ENCODE data around the gene HSD17B13.
"Not testable (repeated sequence)": the region's sequence is repeated elsewhere in the genome, so short reads cannot be mapped to it uniquely, and the experiment has no call there.

HSD17B13 gene

DNA sequence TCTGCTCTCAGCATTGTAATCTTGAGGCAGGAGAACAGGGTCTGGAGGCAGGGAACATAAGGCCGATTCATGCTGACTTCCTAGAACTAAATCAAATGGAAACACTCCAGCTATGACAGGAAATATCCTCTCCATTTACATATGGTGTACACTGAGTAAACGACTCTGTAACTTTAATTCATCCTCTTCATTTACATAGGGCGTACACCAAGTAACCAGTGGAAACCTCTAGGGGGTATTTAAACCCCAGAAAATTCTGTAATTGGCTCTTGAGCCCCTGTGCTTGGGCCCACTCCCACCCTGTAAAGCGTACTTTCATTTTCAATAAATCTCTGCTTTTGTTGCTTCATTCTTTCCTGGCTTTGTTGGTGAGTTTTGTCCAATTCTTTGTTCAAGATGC is 7.7 kb downstream of the HSD17B13 start:
- DNase-seq = not testable (repeated sequence)

DNA sequence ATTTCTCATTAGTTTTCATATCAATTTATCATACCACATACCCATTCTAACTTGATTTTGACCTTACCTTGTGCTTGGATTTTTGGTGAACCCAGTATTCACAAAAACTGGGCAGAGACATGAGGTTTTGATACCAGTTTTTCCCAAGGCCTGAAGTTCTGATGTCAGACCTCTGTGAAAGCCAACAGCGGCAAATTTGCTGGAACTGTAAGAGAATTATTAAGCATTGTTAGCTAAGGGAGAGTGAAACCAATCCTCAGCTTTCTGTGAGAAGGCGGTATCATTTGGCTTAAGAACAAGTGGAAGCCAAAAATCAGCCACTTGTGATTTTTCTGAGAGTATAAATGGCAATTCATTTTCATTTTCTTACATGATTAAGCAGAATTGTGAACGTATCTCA is 8.9 kb downstream of the HSD17B13 start:
- DNase-seq = no peak

DNA sequence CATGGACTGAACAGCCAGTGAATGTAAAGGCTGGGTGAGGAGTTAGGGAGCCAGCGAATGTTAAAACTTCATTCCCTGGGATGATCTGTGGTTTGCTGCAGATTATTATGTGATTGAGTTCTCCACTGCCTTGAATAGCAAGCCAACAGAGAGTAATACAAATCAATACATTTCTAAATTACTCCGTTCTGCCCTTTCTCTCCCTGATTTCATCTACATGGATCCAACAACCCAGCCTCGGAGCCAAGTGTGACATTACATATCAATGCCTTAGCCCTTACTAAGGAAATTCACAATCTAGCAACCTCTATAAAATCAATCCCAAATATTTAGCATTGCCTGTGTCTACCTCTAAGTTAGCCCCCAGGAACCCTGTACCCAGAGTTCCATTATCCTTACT is 11.0 kb downstream of the HSD17B13 start:
- DNase-seq = no peak

DNA sequence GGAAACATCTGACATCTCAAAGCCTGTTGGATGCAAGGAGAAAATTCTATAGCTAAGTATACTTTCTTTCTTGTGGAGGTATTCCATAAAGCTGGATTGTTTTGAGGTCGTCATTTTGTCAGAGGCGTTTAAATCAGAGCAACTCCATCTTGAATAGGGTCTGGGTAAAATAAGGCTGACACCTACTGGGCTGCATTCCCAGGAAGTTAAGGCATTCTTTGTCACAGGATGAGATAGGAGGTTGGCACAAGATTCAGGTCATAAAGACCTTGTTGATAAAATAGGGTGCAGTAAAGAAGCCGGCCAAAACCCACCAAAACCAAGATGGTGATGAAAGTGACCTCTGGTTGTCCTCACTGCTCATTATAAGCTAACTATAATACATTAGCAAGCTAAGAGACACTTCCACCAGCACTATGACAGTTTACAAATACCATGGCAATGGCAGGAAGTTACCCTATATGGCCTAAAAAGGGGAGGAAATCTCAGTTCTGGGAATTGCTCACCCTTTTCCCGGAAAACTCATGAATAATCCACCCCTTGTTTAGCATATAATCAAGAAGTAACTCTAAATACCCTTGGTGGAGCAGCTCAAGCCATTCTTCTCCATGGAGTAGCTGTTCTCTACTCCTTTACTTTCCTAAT is 11.9 kb downstream of the HSD17B13 start:
- no peak for DNase-seq

DNA sequence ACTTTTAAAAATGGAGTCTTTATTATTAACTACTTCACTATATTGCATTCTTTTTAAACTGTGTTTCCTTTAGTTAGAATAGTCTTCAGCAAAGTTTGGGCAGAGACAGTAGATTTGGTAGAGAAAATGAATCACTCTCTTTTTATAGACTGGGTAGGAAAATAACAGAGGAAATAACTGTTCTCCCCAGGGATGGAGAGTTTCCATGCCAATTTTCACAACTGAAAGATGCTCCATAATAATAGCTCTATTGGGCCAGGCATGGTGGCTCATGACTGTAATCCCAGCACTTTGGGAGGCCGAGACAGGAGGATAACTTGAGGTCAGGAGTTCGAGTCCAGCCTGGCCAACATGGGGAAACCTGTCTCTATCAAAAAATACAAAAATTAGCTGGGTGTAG is 13.1 kb downstream of the HSD17B13 start:
- no peak for DNase-seq

DNA sequence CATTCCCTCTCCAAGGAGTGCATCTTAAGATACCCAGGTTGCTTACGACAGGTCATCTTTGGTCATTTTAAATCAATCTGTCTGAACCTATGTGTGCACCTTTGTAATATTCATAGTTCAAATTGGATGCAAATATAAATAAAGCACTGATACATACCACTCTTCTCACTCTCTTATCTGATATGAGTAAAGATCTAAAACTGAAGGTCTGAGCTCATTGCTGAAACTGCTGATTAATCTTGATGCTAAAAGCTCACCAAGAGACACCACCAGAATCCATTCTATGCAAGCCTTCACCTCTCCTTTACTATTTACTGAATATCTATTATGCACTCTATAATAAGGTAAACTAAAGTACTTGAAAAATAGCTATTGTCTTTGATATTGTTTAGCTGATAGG is 16.6 kb downstream of the HSD17B13 start:
- no peak for DNase-seq

DNA sequence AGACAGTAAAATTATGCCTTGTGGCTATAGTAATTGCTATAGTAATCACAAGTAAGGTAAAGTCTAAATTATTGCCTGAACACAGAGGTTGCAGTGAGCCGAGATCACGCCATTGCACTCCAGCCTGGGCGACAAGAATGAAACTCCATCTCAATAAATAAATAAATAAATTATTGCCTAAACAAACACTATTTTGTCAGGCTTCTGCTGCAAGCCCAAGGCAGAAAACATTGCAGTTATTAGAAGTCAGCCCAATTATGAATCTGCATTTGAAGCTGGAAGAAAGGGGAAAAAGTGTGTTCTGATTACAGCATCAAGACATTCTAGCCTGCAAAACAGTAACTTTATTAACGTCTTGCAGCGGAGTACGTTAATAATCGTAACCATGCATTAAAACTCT is 17.1 kb downstream of the HSD17B13 start:
- no peak for DNase-seq

DNA sequence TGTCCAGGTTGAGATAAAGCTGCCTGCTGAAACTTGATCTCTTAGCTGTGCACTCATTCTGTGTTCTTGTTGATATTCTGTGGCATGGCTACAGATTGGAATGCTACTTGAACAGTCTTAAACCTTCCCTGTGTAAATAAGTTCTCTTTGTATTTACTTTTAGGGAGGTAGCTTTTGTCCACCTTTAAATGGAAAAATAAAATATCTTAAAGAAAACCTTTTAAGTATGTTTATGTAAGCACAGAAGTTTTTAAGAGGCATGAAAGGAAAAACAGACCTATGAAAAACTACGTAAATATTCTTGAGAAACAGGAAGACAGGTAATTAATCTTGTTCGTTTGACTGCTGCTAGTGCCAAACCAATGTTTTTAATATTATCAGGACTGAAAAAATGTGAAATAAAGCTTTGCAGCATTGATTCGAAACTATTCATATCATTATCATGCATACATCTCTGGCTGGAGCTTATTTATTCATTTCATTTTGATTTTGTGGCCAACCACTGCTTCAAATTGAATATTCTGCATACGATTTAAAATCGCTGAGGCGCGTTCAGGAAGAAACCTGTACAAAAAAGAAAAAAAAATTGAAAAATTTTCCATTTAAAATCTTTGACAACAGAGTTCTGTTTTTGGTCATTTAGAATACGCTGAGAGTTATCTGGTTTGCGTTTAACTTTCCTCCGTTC is 17.8 kb downstream of the HSD17B13 start:
- DNase-seq = no peak

DNA sequence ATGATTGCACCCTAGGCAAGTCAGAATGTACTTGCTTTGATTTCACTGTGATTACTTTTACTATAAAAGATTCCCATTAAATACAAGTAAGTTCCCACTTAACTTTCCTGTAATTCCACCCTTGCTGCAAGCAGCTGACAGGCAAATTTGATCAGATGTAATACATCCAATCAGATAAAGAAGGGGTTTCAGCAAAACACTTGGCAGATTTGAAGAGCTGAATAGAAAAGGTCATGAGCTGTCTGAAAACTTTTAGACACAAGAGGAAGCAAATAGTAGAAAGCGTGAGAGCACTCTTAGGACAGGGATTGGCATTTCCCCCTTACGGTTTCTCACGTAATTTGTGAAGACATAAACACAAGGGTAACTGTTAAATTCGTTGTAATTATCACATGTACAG is 22.8 kb downstream of the HSD17B13 start:
- no peak for DNase-seq

DNA sequence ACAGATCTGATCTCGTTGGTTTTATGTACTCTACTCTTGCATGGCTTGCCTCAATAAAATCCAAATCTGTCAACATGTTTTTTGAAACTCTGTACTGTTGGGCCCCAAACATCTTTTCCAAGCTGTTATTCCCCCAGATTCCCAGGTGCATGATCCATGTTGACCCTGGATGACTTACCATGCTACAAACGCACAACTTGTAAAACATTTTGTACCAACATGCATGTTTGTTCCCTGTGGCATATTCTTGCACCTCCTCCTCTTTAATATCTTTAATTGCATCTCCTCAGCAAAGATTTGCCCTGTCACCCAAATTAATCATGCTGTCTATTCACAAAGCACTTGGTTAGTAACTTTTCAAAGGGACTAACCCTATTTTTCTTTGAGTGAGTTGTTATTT is 24.3 kb downstream of the HSD17B13 start:
- no peak for DNase-seq

DNA sequence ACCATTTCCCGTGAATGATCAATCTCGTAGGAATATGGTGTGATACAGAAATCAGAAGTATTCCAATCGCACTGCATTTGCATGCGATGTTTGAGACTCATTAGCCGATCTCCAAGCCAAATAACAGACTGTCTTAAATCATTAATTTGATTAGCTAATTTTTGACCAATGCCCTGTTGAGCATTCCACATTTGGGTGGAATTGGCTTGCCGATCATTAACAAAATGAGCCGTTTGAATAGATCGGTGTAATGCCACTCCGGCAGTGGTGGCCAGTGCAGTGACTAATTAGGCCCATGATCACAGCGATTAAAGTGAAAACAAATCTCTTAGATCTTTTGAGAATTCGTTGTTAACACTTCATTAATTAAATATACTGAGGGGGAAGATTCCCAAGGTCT is 27.8 kb downstream of the HSD17B13 start:
- not testable (repeated sequence) for DNase-seq

DNA sequence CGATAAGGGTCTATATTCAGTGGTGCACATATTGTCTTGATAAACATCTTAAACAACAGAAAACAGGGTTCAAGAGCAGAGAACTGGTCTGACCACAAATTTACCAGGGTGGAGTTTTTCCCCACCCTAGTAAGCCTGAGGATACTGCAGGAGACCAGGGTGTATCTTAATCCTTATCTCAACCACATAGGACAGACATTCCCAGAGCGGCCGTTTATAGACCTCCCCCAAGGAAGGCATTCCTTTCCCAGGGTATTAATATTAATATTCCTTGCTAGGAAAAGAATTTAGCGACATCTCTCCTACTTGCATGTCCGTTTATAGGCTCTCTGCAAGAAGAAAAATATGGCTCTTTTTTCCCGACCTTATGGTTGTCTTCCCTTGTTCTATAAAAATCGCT is 28.8 kb downstream of the HSD17B13 start:
- not testable (repeated sequence) for DNase-seq

DNA sequence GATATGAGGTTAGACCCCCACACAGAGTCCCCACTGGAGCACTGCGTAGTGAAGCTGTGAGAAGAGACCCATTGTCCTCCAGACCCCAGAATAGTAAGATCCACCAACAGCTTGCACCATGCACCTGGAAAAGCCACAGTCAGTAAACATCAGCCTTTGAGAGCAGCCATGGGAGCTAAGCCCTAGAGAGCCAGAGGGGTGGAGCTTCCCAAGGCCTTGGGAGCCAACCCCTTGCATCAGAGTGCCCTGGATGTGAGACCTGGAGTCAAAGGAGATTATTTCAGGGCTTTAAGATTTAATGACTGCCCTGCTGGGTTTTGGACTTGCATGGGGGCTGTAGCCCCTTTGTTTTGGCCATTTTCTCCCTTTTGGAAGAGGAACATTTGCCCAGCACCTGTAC is 35.7 kb downstream of the HSD17B13 start:
- DNase-seq = no peak

DNA sequence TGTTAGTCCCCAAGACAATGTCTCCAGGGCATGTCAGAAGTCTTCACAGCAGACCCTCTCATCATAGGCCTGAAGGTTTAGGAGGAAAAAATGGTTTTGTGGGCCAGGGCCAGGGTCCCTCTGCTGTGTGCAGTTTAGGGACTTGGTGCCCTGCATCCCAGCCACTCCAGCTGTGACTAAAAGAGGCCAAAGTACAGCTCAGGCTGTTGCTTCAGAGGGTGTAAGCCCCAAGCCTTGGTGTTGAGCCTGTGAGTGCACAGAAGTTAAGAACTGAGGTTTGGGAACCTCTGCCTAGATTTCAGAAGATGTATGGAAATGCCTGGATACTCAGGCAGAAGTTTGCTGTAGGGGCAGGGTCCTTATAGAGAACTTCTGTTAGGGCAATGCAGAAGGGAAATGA is 38.4 kb downstream of the HSD17B13 start:
- DNase-seq = not testable (repeated sequence)

DNA sequence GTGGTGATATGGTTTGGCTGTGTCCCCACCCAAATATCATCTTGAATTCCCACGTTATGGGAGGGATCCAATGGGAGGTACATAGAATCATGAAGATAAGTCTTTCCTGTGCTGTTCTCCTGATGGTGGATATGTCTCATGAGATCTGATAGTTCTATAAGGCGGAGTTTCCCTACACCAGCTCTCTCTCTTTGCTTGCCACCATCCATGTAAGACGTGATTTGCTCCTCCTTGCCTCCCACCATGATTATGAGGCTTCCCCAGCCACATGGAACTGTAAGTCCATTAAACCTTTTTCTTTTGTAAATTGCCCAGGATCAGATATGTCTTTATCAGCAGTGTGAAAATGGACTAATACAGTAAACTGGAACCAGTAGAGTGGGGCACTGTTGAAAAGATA is 39.5 kb downstream of the HSD17B13 start:
- no peak for DNase-seq

DNA sequence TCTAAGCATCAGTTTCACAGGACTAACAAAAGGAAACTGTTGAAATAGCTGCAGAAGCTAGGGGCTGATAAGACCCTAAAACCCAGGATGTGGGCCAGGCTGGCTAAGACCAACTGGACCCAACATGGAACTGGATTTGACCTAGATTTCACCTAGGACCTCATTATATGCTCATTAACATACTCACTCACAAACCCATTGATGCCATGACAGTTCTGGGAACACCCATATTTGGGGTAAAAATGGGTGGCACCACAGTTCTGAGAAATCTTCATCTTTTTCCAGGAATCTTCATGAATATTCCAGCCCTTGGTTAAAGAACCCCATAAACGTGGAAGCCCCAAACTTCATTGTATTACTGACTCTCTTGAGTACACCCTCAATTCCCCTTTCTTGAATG is 41.1 kb downstream of the HSD17B13 start:
- no peak for DNase-seq

DNA sequence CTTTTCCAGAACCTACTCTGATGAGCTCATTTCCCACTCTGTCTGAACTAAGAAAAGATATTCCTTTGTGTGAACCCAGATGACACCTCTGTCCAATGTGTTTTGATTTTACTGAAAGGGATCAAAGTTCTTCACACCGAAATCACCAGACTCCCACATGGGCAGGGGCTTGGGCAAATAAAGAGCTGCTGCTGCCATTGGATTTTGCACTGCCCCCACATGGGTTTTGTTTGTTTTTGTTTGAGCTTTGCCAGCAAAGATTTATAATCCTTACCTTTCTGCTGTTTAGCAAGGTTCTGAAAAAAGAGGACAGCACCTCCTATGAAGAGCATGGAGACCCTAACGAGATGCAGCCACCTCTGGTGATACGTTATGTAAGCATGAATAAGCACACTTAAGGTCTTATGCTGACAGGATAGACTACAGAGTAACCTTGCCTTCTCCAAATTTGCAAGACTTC is 44.3 kb downstream of the HSD17B13 start:
- DNase-seq = no peak

DNA sequence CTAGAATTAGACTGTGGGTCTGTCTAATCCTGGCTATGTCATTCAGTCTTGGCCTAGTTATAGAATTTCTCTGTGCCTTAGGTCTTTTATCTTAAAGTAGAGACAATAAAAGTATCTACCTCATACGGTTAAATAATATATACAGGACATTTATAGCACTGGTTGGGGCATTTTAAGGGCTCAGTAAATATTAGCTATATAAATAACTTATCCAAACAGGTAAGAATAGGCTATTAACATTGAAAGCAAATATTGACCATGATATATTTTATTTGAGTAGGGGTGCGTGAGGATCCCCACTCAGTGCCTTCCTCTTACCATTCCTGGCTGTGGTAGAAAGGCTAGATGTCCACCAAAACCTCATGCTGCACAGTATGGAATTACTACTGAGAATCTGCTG is 47.4 kb downstream of the HSD17B13 start:
- DNase-seq = no peak

DNA sequence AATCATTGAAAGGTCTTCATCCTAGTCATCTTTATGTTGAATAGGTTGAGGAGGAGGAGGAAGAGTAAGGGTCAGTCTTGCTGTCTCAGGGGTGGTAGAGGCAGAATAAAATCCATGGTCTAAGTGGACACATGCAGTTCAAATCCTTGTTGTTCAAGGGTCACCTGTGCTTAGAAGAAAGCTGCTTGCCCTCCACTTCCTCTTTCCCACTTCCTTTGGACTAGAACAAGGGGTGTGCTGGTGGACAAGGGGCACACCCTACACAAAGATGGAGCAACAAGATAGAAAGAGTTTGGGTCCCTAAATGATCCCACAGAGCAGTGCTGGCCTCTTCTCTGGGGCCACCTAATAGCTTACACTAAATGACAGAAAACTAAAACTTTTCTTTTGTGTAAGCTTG is 47.9 kb downstream of the HSD17B13 start:
- no peak for DNase-seq

DNA sequence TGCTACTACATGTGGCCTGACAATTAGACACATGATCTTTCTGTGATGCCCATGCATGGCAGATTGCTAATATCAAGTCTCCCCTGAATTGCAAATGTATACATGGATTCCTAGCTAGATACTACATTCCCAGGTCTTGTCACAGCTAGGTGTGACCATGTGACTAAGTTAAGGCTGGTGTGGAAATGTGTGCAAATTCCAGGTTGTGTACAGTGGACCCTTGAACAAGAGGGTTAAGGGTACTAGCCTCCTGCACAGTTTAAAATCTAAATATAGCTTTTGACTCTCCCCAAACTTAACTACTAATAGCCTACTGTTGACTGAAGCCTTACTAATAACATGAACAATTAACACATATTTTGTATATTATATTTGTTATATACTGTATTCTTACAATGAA is 48.4 kb downstream of the HSD17B13 start:
- DNase-seq = no peak

DNA sequence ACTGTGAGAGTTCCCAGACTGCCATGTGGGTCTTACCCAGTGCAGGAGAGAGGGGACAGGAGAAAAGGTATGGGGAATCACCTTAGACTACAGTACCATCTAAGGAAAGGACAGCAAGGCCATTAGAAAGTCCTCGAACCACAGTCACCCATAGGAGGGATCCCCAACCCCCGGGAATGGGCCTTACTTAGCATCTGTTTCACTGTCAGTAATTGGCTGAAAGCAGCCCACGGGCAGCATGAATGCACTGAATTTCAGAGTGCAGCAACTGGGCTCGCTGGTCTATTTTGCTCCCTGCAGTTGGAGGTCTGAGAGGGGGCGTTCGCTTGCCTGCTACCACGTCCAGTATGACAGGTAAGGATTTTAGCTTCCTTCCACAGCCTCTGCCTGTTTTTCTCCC is 51.9 kb downstream of the HSD17B13 start:
- no peak for DNase-seq

DNA sequence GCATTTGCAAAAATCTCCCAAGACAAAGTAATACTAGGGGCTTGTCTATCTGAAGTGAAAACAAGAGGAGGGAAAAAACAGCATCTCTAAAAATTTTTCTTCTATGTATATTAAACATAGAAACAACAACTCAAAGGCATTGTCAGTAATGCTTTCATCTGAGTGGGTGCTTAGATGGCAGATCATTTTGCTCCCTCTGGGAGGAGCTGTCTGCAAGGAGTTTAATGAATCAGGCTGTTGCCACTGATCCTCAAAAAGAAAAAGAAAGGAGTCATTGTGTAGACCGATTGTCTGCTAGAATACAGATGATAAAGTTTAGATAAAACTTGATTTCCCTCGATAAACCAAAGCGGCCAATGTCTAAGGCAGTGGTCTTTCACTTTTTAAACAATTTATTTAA is 52.5 kb downstream of the HSD17B13 start:
- no peak for DNase-seq

DNA sequence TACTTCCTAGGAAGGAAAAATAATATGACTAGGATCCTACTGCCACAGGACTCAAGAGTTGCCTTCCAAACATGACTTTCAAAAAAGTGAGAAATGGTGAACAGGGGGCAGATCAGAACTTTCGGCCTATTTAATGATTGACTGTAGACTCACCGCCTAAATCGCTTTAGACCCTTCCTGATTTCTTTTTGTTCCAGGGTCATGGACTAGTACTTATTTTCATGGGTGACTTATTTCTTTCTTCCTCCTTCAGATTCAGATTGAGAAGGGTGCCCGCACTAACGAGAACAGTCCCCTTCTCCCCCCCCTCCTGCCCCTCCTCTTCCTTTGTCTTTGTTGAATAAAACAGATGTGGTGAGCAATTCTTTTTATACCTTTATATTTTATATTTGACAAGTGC is 54.3 kb downstream of the HSD17B13 start:
- DNase-seq = no peak

DNA sequence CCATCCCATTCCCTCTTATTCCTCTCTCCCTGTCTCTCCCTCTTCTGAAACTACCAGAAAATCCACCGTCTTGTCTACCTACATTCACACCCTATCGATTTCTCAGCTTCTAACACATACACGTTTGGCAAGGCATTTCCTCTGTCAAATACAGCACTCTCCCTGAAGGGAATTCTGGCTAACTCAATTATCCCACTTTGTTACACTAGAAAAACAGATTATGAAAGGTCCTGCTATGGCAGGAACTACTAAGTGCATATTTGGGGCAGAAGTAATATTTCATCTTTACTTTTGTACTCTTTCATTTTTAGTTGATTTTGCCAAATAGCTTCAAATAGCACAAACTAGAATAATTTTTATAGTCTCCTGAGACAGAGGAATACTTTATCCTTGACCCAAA is 55.7 kb downstream of the HSD17B13 start:
- no peak for DNase-seq

DNA sequence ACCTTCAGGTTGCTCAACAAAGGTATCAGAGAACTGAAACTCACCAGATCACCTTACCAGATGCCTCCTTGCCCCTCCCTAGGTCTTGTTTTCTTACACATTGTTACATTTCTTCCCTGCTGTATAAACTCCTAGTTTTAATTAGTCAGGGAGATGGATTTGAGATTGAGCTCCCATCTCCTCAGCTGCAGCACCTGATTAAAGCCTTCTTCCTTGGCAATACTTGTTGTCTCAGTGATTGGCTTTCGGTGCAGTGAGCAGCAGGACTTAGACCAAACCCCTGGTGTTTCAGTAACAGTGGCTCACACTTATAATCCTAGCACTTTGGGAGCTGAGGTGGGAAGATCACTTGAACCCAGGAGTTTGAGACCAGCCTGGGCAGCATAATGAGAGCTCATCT is 59.8 kb downstream of the HSD17B13 start:
- DNase-seq = no peak

Measured in CD4-positive, alpha-beta T cell treated with Interleukin-4 for 4 hours (primary cell).